HG02870 (cell line): ENCODE data around the gene SLC26A5.
"Not testable (repeated sequence)": the region's sequence is repeated elsewhere in the genome, so short reads cannot be mapped to it uniquely, and the experiment has no call there.

ENCODE experiments used
- ATAC-seq: cut with Tn5 transposase; IDR thresholded peaks from one replicate; pipeline ENCODE4 v1.9.1; 2021; ENCODE audit warnings: mild to moderate bottlenecking, moderate library complexity; ENCODE audit not compliant: unreplicated experiment

Gene SLC26A5

GRCh38 chr7:103446049-103446520 is at the start of gene SLC26A5:
TSS of gene SLC26A5 (minus strand) at chr7:103446207. CDS start at chr7:103421514, 24,693 bp downstream.
- no peak for ATAC-seq

GRCh38 chr7:103487419-103487818 is 41.4 kb upstream of the SLC26A5 start:
- no peak for ATAC-seq

- not testable (repeated sequence) for ATAC-seq
Observed at GRCh38 chr7:103486873-103487272, 40.9 kb upstream of the SLC26A5 start.

GRCh38 chr7:103480771-103481170 is 34.8 kb upstream of the SLC26A5 start:
- no peak for ATAC-seq

- no peak for ATAC-seq
Observed at GRCh38 chr7:103474956-103475355, 28.9 kb upstream of the SLC26A5 start.

GRCh38 chr7:103469095-103469948 is 23.3 kb upstream of the SLC26A5 start:
- ATAC-seq, result no peak

- no peak for ATAC-seq
Observed at GRCh38 chr7:103466814-103467213, 20.8 kb upstream of the SLC26A5 start.

GRCh38 chr7:103462358-103462757 is 16.4 kb upstream of the SLC26A5 start:
- no peak for ATAC-seq

GRCh38 chr7:103447073-103447960 is 1.3 kb upstream of the SLC26A5 start:
- ATAC-seq, result peak; percentile 79

GRCh38 chr7:103445228-103446048 is 569 bp downstream of the SLC26A5 start:
- ATAC-seq, result no peak

- no peak for ATAC-seq
Observed at GRCh38 chr7:103439661-103440060, 6.3 kb downstream of the SLC26A5 start.

- ATAC-seq, result no peak
Observed at GRCh38 chr7:103437623-103438022, 8.4 kb downstream of the SLC26A5 start.

GRCh38 chr7:103432712-103433111 is 13.3 kb downstream of the SLC26A5 start:
- peak; percentile 95 for ATAC-seq

GRCh38 chr7:103425177-103425576 is 20.8 kb downstream of the SLC26A5 start:
- no peak for ATAC-seq

GRCh38 chr7:103423467-103424179 is 22.4 kb downstream of the SLC26A5 start:
- ATAC-seq, result no peak

GRCh38 chr7:103420857-103421384 is 25.1 kb downstream of the SLC26A5 start:
- ATAC-seq, result no peak

GRCh38 chr7:103418241-103418640 is 27.8 kb downstream of the SLC26A5 start:
- no peak for ATAC-seq

GRCh38 chr7:103413407-103413806 is 32.6 kb downstream of the SLC26A5 start:
- ATAC-seq, result no peak

GRCh38 chr7:103412151-103412550 is 33.9 kb downstream of the SLC26A5 start:
- ATAC-seq, result no peak
